Colonic mucosa (tissue), 4 donors: ENCODE measurements around the gene RBM23. TPM values are rescaled to one million over a fixed set of nuclear protein-coding genes. Genes with fewer than 3 reads are reported as not detected.
"Not testable (repeated sequence)": the region's sequence is repeated elsewhere in the genome, so short reads cannot be mapped to it uniquely, and the experiment has no call there.

Experiments used
- DNase-seq: peaks from one replicate; pipeline ENCODE4 v3.0.0-alpha.2; 2020
- H3K27ac ChIP-seq: fragments of 200-600 bp; one replicate; pipeline ENCODE4 v1.8.0; 2021
- H3K27me3 ChIP-seq: fragments of 200-600 bp; one replicate; pipeline ENCODE4 v1.8.0; 2021
- H3K36me3 ChIP-seq: fragments of 200-600 bp; one replicate; pipeline ENCODE4 v1.8.0; 2021
- H3K4me1 ChIP-seq: fragments of 200-600 bp; one replicate; pipeline ENCODE4 v1.8.0; 2021; ENCODE audit warnings: mild to moderate bottlenecking
- H3K4me3 ChIP-seq: fragments of 200-600 bp; one replicate; pipeline ENCODE4 v1.8.0; 2021
- H3K9ac ChIP-seq, 2 donors: one replicate each; pipeline ENCODE4 v1.7.0; 2013; ENCODE audit warnings: control low read depth in 2 of 2, low read depth in 2 of 2, low read length in 2 of 2
- H3K9me3 ChIP-seq: fragments of 200-600 bp; one replicate; pipeline ENCODE4 v1.8.0; 2021
- intact Hi-C: fragments of 100-400 bp; cut with DNase I; formaldehyde crosslinking; loops from one replicate; pipeline ENCODE4 v1.14.1; 2022
- total RNA-seq, 2 donors: library from RNA; stranded (reverse); fragmentation: NEBNext Ultra II Directional in 1 of 2; extraction: Animal tissue kit (Norgen Biotek cat#: 25700) in 1 of 2; gene quantifications; one replicate each; pipeline ENCODE4 v1.2.1, GENCODE V29; 2021
- TF ChIP-seq, protein P1 (sequence below): fragments of 200-600 bp; IDR thresholded peaks from one replicate; pipeline ENCODE4 v1.8.0; 2022; ENCODE audit warnings: antibody characterized with exemption, mild to moderate bottlenecking
- donor health status: healthy.
- donor health status: DM: no; HTN: no; CAD: no.
- donor health status: DM: no; HTN: no; CAD: no.

The RBM23 gene
- total RNA-seq, 2 donors from 2014 or later: 66.8 to 67.7 TPM

DNA sequence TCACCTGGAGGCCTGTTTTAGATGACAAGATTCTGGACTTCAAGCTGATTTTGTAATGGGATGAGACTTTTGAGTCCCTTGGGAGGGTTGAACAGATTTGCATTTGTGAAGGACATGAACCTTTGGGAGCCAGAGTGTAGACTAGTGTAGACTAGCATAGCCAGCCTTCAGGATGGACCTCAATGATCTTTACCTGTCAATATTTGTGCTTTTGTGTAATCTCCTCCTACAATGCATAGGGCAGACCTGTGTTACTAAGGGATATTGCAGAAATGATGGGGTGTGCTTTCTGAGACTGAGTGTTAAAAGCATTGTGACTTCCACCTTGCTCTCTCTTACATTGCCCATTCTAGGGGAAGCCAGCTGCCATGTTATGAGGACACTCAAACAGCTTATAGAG, 57.3 kb downstream of the RBM23 start:
- intact Hi-C loops: no loop called here
- Histone ChIP-seq H3K27ac (no peak overlapping the region), H3K36me3 (no peaks in the 10 kb centered on the region), H3K27me3 (no peaks in the 10 kb centered on the region), H3K9ac (no peak overlapping the region), H3K4me1 (no peaks in the 10 kb centered on the region), H3K9me3 (no peaks in the 10 kb centered on the region), H3K4me3 (no peak overlapping the region)
- DNase-seq: no peak
- TF ChIP-seq, protein P1, sequence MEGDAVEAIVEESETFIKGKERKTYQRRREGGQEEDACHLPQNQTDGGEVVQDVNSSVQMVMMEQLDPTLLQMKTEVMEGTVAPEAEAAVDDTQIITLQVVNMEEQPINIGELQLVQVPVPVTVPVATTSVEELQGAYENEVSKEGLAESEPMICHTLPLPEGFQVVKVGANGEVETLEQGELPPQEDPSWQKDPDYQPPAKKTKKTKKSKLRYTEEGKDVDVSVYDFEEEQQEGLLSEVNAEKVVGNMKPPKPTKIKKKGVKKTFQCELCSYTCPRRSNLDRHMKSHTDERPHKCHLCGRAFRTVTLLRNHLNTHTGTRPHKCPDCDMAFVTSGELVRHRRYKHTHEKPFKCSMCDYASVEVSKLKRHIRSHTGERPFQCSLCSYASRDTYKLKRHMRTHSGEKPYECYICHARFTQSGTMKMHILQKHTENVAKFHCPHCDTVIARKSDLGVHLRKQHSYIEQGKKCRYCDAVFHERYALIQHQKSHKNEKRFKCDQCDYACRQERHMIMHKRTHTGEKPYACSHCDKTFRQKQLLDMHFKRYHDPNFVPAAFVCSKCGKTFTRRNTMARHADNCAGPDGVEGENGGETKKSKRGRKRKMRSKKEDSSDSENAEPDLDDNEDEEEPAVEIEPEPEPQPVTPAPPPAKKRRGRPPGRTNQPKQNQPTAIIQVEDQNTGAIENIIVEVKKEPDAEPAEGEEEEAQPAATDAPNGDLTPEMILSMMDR: no peak

DNA sequence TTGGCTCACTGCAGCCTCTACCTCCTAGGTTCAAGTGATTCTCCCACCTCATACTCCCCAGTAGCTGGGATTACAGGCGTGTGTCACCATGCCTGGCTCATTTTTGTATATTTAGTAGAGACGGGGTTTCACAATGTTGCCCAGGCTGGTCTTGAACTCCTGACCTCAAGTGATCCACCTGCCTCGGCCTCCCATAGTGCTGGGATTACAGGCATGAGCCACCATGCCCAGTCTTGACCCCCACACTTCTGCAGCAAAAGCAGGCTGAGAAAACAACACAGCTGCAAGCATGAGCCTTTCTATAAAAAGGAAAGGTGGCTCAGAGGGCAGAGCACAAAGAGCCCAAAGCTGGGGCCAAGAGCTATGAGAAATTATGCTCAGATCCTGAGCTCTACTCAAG, 58.6 kb downstream of the RBM23 start:
- H3K27ac ChIP-seq, DNase-seq, H3K36me3 ChIP-seq, H3K4me3 ChIP-seq, H3K4me1 ChIP-seq, intact Hi-C loops, H3K9me3 ChIP-seq, H3K27me3 ChIP-seq, H3K9ac ChIP-seq: not testable (repeated sequence)

DNA sequence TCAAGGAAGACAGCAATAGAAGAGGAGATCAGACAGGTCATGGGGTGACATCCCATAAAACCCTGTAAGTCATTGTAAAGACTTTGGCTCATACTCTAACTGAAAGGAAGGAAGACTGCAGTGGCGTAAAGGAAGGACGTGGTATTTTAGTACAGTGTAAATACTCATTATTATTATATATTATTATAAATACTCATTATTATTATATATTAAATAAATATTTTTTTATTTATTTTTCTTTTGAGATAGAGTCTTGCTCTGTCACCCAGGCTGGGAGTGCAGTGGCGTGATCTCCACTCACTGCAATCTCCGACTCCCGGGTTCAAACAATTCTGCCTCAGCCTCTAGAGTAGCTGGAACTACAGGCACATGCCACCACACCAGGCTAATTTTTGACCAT, 62.5 kb downstream of the RBM23 start:
- TF ChIP-seq, protein P1: no peak
- H3K36me3 ChIP-seq: no peaks in the 10 kb centered on the region
- H3K4me1 ChIP-seq: peaks cover under 1% of the 10 kb centered on the region
- no peak overlapping the region for H3K9ac ChIP-seq
- no peak overlapping the region for H3K4me3 ChIP-seq
- intact Hi-C loops: no loop called here
- H3K27me3 ChIP-seq: no peaks in the 10 kb centered on the region
- H3K9me3 ChIP-seq: no peaks in the 10 kb centered on the region
- no peak for DNase-seq
- H3K27ac ChIP-seq: no peak overlapping the region

DNA sequence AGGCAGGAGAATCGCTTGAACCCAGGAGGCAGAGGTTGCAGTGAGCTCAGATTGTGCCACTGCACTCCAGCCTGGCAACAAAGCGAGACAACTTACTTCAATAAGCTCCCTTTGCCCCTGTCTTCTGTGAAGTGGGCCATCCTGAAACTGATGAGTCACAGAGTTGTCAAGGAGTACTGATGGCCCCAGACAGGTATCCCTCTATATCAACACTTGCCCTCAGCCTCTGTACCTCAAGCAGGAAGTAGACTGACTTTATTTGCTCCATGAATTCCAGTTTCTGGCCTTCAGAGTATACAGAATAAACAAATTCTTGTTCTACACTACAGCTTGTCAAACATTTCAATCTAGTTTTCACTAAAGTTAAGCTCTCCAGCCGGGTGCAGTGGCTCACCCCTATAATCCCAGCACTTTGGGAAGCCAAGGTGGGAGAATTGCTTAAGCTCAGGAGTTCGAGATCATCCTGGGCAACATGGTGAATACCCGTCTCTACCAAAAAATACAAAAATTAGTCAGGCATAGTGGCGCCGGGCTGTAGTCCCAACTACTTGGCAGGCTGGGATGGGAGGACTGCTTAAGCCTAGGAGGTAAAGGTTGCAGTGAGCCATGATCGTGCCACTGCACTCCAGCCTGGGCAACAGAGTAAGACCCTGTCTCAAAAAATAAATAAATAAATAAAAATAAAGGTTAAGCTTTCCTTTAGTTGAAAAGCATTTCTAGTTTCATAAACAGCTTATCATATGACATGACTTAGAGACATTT, 63.8 kb downstream of the RBM23 start:
- DNase-seq: no peak
- Histone ChIP-seq H3K27ac (no peak overlapping the region), H3K4me3 (no peak overlapping the region), H3K27me3 (no peaks in the 10 kb centered on the region), H3K36me3 (no peaks in the 10 kb centered on the region), H3K4me1 (peaks cover 4% of the 10 kb centered on the region), H3K9me3 (no peaks in the 10 kb centered on the region), H3K9ac (no peak overlapping the region)
- intact Hi-C loops: loop anchor here (5.0 kb wide), 1 partner anchor 298 kb away; no protein-coding TSS in a partner anchor
- TF ChIP-seq, protein P1: no peak

DNA sequence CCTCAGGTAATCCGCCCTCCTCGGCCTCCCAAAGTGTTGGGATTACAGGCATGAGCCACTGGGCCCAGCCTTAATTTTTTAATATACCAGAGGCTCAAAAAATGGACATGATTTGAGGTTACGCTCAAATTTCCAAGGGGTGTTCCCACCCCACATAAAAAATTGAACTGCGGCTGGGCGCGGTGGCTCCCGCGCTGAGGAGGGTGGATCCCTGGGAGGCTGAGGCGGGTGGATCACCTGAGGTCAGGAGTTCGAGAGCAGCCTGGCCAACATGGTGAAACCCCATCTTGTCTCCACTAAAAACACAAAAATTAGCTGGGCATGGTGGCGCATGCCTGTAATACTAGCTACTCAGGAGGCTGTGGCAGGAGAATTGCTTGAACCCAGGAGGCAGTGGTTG, 64.7 kb downstream of the RBM23 start:
- H3K36me3 ChIP-seq, H3K9me3 ChIP-seq, H3K4me3 ChIP-seq, H3K9ac ChIP-seq, H3K27me3 ChIP-seq, DNase-seq, H3K4me1 ChIP-seq, H3K27ac ChIP-seq: not testable (repeated sequence)
- intact Hi-C loops: loop anchor here (5.0 kb wide), 1 partner anchor 297 kb away; no protein-coding TSS in a partner anchor

DNA sequence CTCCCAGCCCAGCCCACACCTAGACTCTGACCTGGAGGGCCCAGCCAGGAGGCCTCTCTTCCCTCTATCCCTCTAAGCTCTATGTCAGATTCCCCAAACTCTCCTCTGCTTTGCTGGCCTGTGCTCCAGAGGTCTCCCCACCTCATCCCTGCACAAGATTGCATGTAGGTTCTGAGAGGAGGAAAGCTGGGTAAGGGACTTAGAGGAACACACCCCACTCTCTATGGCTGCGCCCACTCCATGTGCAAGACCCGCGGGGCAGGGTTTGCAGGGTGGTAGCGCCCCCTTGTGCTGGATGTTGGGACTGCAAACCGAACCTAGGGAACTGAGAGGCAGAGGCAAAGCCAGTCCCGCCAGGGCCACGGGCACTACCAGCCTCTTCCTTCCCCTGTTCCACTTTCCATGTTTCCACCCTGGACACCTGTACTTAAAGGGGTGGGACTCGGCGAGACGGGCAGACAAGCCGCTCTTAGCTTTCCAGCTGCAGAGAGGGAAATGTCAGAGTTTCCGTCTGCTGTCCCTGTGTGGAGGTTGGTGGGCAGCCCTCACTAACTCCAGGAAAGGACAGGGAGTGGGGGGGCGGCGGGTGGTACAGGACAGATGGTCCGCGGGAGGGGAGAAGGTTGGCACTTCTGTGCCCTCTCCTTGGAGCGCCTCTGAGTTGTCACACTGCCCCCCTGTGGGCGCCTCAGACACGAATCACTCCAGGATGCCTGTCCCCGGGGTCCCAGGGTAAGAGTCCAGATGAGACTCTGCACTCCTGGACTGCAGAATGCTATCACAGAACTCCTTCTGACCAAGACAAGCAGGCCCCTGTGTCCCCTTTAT, 65.8 kb downstream of the RBM23 start:
- TF ChIP-seq, protein P1: peak; percentile 94
- intact Hi-C loops: loop anchor here (2.0 to 5.0 kb wide), 2 partner anchors 30 to 296 kb away; no protein-coding TSS in a partner anchor

More for the DNA sequence above, 65.8 kb downstream of the RBM23 start:
- peaks cover 4% of the 10 kb centered on the region for H3K4me1 ChIP-seq
- DNase-seq: peak; percentile 97
- H3K36me3 ChIP-seq: no peaks in the 10 kb centered on the region
- peak overlapping the region; percentile 64 for H3K27ac ChIP-seq
- peak overlapping the region; percentile 28 for H3K4me3 ChIP-seq
- H3K9me3 ChIP-seq: no peaks in the 10 kb centered on the region
- H3K9ac ChIP-seq: peak overlapping the region; percentile 71 to 84
- no peaks in the 10 kb centered on the region for H3K27me3 ChIP-seq
